Kidney (tissue), 14 donors: ENCODE results near the gene RAET1L. TPM values are rescaled to one million over a fixed set of nuclear protein-coding genes. Genes with fewer than 3 reads are reported as not detected.
A peak's percentile ranks its signal among the peaks of the same experiment; 100 is the strongest.

Experiments
- DNase-seq, 5 donors: peaks; one replicate each; pipeline ENCODE4 v3.0.0-alpha.2; 2013 to 2020
- FAIRE-seq: peaks from 2 replicates; lab custom pipeline; 2012; peaks lifted over from hg19 to GRCh38; lab: Jason Lieb, UNC
- H3K27ac ChIP-seq, 2 donors: one replicate each; pipeline ENCODE4 v1.7.0; 2013; ENCODE audit warnings: low read depth in 2 of 2, low read length in 2 of 2, inconsistent platforms in 1 of 2
- H3K27me3 ChIP-seq: one replicate; pipeline ENCODE4 v1.7.1; 2013; ENCODE audit warnings: low read length, inconsistent platforms; ENCODE audit not compliant: control insufficient read depth, insufficient read depth
- H3K36me3 ChIP-seq, 3 donors: one replicate each; pipeline versions ENCODE4 v1.7.0 to v1.7.1; 2013; ENCODE audit warnings: low read length in 3 of 3, control low read depth in 1 of 3, inconsistent platforms in 1 of 3; ENCODE audit not compliant: insufficient read depth in 3 of 3, control insufficient read depth in 2 of 3
- H3K4me1 ChIP-seq, 3 donors: one replicate each; pipeline versions ENCODE4 v1.7.0 to v1.7.1; 2013; ENCODE audit warnings: low read length in 3 of 3, inconsistent platforms in 1 of 3, low read depth in 1 of 3; ENCODE audit not compliant: control insufficient read depth in 2 of 3, insufficient read depth in 2 of 3
- H3K4me3 ChIP-seq, 3 donors: one replicate each; pipeline versions ENCODE4 v1.7.0 to v1.8.1; 2013; ENCODE audit warnings: low read length in 3 of 3, control low read depth in 1 of 3, inconsistent platforms in 1 of 3
- H3K9ac ChIP-seq, 3 donors: one replicate each; pipeline versions ENCODE4 v1.7.0 to v1.7.1; 2013; ENCODE audit warnings: low read length in 3 of 3, control low read depth in 1 of 3, inconsistent platforms in 1 of 3
- H3K9me3 ChIP-seq, 3 donors: one replicate each; pipeline versions ENCODE4 v1.7.0 to v1.7.1; 2013; ENCODE audit warnings: low read length in 3 of 3, control low read depth in 1 of 3, inconsistent platforms in 1 of 3; ENCODE audit not compliant: control insufficient read depth in 2 of 3, insufficient read depth in 1 of 3
- intact Hi-C: fragments of 100-400 bp; cut with DNase I; formaldehyde crosslinking; loops from one replicate; pipeline ENCODE4 v1.11.1; 2022
- polyA plus RNA-seq: library from polyadenylated mRNA; stranded (reverse); fragments of 350-450 nt; fragmentation: Illumina TruSeq; extraction: RNeasy Lipid Tissue Mini Kit (QIAGEN cat#74804); gene quantifications from one replicate; pipeline ENCODE4 v1.2.3, GENCODE V29; 2014; ENCODE audit warnings: low read depth, low replicate concordance; ENCODE audit not compliant: insufficient read depth
- total RNA-seq: library from RNA; stranded (reverse); fragmentation: NEBNext Ultra II Directional; extraction: Animal tissue kit (Norgen Biotek cat#: 25700); gene quantifications from one replicate; pipeline ENCODE4 v1.2.1, GENCODE V29; 2021
- TF ChIP-seq, protein P1 (sequence below): IDR thresholded peaks from 3 replicates; pipeline ENCODE4 v1.5.1; 2012; ENCODE audit warnings: mild to moderate bottlenecking, moderate library complexity, borderline replicate concordance; ENCODE audit not compliant: insufficient read depth; ENCODE audit errors: extremely low read depth
- donor health status: control.
- donor health status: control.
- donor health status: control.
- donor health status: control.
- donor health status: control.
- donor health status: DM: yes; HTN: yes; CAD: no.
- donor health status: Normal renal cell carcinoma (clear cell type).

The RAET1L gene
- total and polyA plus RNA-seq, 2 donors from 2014 or later, result 3.3 TPM; not detected in 1

DNA sequence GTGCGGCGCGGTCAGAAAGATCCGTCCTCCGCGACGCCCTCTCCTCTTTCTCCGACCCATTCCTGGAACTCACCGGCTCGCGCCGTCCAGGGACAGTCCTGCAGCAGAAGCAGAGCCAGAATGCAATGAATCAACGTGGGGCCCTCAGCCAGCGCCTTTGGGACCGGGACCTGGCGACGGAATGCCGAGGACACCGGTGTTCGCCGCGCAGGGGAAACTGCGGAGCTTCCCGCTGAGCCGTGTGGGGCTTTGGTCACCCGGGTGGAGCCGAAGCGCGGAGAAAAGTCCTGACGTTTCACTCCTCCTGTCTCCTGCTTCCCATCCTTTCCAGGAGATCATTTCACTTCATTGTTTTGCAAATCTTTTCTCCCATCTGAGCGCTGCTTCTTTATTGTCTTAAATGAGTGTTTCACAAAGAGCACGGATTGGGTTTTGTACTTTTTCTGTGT lies 35.1 kb downstream of the RAET1L start:
- TF ChIP-seq, protein P1, sequence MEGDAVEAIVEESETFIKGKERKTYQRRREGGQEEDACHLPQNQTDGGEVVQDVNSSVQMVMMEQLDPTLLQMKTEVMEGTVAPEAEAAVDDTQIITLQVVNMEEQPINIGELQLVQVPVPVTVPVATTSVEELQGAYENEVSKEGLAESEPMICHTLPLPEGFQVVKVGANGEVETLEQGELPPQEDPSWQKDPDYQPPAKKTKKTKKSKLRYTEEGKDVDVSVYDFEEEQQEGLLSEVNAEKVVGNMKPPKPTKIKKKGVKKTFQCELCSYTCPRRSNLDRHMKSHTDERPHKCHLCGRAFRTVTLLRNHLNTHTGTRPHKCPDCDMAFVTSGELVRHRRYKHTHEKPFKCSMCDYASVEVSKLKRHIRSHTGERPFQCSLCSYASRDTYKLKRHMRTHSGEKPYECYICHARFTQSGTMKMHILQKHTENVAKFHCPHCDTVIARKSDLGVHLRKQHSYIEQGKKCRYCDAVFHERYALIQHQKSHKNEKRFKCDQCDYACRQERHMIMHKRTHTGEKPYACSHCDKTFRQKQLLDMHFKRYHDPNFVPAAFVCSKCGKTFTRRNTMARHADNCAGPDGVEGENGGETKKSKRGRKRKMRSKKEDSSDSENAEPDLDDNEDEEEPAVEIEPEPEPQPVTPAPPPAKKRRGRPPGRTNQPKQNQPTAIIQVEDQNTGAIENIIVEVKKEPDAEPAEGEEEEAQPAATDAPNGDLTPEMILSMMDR, result no peak
- H3K9me3 ChIP-seq, result peaks cover 0 to 16% (median 0%) of the 10 kb centered on the region in 3 donors
- H3K9ac ChIP-seq, result no peak overlapping the region
- peak overlapping the region in 1 of 3 donors; percentile 43 for H3K4me3 ChIP-seq
- intact Hi-C loops, result no loop called here
- no peak for DNase-seq
- H3K27me3 ChIP-seq, result peaks cover 72% of the 10 kb centered on the region
- peaks cover 0 to 9% (median 2%) of the 10 kb centered on the region in 3 donors for H3K4me1 ChIP-seq
- no peak overlapping the region for H3K27ac ChIP-seq
- FAIRE-seq, result no peak
- H3K36me3 ChIP-seq, result no peaks in the 10 kb centered on the region

DNA sequence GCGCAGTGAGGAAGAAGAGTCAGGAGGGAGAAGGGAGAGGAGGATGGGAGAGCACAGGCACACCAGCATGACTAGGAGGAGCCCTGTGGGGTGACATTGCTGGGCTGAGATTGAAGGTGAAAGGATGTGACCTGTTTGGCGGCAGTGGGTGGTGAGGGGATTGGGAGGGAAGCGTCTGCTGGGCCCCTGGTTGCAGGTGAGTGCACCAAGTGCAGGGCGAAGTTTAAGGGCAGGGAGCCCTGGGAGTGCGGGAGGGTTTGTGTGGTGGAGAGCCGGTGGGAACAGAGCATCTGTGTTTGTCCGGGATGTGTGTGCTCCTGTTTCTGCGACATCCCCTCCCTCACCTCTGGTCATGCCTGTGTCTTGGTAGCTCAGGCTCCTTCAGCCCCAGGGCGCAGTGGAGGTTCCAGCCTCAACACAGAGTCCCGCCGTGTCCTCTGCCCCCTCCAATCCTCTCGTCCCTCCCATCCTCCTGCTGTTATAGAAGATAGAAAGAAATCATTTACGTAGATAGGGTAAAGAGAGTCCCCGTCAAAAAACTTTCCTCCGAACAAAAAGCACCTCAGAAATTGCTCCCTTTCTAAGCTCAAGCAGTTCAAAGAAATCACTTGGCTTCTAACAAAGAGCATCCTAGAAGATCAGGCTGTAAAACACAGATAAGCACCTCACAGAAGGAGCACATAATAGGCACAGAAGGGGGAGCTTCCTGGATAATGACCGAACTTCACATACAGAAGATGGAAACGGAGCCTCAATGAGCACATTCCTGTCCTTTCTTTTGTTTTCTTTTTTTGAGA lies 36.6 kb downstream of the RAET1L start:
- Histone ChIP-seq H3K27me3 (peaks cover 77% of the 10 kb centered on the region), H3K36me3 (no peaks in the 10 kb centered on the region), H3K4me1 (peaks cover 0 to 9% (median 2%) of the 10 kb centered on the region in 3 donors), H3K9ac (no peak overlapping the region), H3K9me3 (peaks cover 0 to 16% (median 0%) of the 10 kb centered on the region in 3 donors), H3K4me3 (no peak overlapping the region), H3K27ac (no peak overlapping the region)
- intact Hi-C loops, result no loop called here
- TF ChIP-seq, protein P1, result no peak
- DNase-seq (no peak), FAIRE-seq (no peak)

DNA sequence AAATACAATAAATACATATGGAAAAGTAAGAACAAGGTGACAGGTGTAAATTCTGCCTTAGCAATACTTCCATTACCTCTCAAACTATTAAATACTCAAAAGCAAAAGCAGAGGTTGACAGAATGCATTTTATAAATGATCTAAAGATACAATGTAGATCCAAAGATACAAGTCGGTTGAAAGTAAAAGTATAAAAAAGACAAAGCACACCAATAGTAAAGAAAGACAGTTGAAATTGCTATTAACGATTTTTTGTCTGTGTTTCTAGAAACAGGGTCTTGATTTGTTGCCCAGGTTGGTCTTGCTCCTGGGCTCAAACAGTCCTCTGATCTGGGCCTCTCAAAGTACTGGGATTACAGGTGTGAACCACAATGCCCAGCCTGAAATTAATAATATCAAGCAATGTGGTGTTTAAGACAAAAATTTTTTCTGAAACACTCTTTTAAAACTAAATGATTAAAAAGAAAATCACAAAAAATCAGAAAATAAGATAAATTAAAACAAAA lies 37.7 kb downstream of the RAET1L start:
- no peak overlapping the region for H3K9ac ChIP-seq
- H3K27me3 ChIP-seq, result peaks cover 78% of the 10 kb centered on the region
- H3K4me3 ChIP-seq, result no peak overlapping the region
- no peak for FAIRE-seq
- H3K36me3 ChIP-seq, result no peaks in the 10 kb centered on the region
- H3K9me3 ChIP-seq, result peaks cover 0 to 16% (median 0%) of the 10 kb centered on the region in 3 donors
- peaks cover 0 to 9% (median 2%) of the 10 kb centered on the region in 3 donors for H3K4me1 ChIP-seq
- H3K27ac ChIP-seq, result no peak overlapping the region
- TF ChIP-seq, protein P1, result no peak
- intact Hi-C loops, result no loop called here
- no peak for DNase-seq
